Tibial nerve (tissue), 4 donors: ENCODE results near the gene NEDD4L.
"Not testable (repeated sequence)": the region's sequence is repeated elsewhere in the genome, so short reads cannot be mapped to it uniquely, and the experiment has no call there.

ENCODE experiments used
- CTCF ChIP-seq, 5 experiments: fragments of 200-600 bp in 3 of 5; fragments of 450-650 bp in 2 of 5; sonication (generic) in 3 of 5; IDR thresholded peaks; one replicate each; pipeline ENCODE4 v1.5.1; 2016 to 2019; ENCODE audit warnings: antibody characterized with exemption in 5 of 5, mild to moderate bottlenecking in 3 of 5, moderate library complexity in 2 of 5
- EP300 ChIP-seq, 2 donors: sonication (generic); formaldehyde crosslinking; IDR thresholded peaks; one replicate each; pipeline ENCODE4 v1.6.1; 2017; ENCODE audit warnings: antibody characterized with exemption in 2 of 2, mild to moderate bottlenecking in 1 of 2
- POLR2A ChIP-seq, 2 donors: fragments of 450-650 bp; IDR thresholded peaks; one replicate each; pipeline ENCODE4 v1.6.1; 2017; ENCODE audit warnings: antibody characterized with exemption in 2 of 2, mild to moderate bottlenecking in 2 of 2, moderate library complexity in 2 of 2

- not testable (repeated sequence) for TF ChIP-seq CTCF, POLR2A, EP300 (IDR thresholded peaks at IDR 0.05)
Measured at GRCh38 chr18:58282872-58283271, 238.8 kb downstream of the NEDD4L start.
